Stimulated activated memory B cell treated with anti-CD40 and anti-IgM and Interleukin-4, amounts not matched to agents 10 μg/mL and 1 μg/mL and 100 μg/mL, for 72 hours (primary cell): ENCODE results near the gene MARK2.
A peak's percentile ranks its signal among the peaks of the same experiment; 100 is the strongest.
"Not testable (repeated sequence)": the region's sequence is repeated elsewhere in the genome, so short reads cannot be mapped to it uniquely, and the experiment has no call there.

Experiments
- ATAC-seq: fragments of 150-1000 bp; cut with Tn5 transposase; 2 replicates; pipeline ENCODE4 v1.10.0; 2021
- H3K27ac Mint-ChIP-seq: one replicate; pipeline ENCODE4 v1.8.0; 2022; ENCODE audit warnings: mild to moderate bottlenecking, mixed read lengths
- H3K27me3 Mint-ChIP-seq: one replicate; pipeline ENCODE4 v1.8.0; 2022; ENCODE audit warnings: mixed read lengths
- H3K36me3 Mint-ChIP-seq: one replicate; pipeline ENCODE4 v1.8.0; 2022; ENCODE audit warnings: mixed read lengths
- H3K4me1 Mint-ChIP-seq: one replicate; pipeline ENCODE4 v1.8.0; 2022; ENCODE audit warnings: mixed read lengths
- H3K4me3 Mint-ChIP-seq: one replicate; pipeline ENCODE4 v1.8.0; 2022; ENCODE audit warnings: mild to moderate bottlenecking, moderate library complexity, mixed read lengths
- H3K9me3 Mint-ChIP-seq: one replicate; pipeline ENCODE4 v1.8.0; 2022; ENCODE audit warnings: mixed read lengths

Gene MARK2

GRCh38 chr11:63838678-63839507, at the start of gene MARK2:
TSS of gene MARK2 (plus strand) at chr11:63839110. CDS start at chr11:63839507, 397 bp downstream.
- Mint-ChIP-seq H3K27me3 (no peaks in the 10 kb centered on the region), H3K4me1 (peaks cover 55% of the 10 kb centered on the region), H3K36me3 (peaks cover 25% of the 10 kb centered on the region), H3K9me3 (no peaks in the 10 kb centered on the region), H3K27ac (peak within 1 kb of the TSS; percentile 87), H3K4me3 (peak within 1 kb of the TSS; percentile 91)
- ATAC-seq: peak; percentile 92

- no peak overlapping the region for H3K27ac Mint-ChIP-seq
- H3K9me3 Mint-ChIP-seq: peaks cover 4% of the 10 kb centered on the region
- H3K27me3 Mint-ChIP-seq: peaks cover 21% of the 10 kb centered on the region
- no peak overlapping the region for H3K4me3 Mint-ChIP-seq
- no peaks in the 10 kb centered on the region for H3K36me3 Mint-ChIP-seq
- peaks cover 11% of the 10 kb centered on the region for H3K4me1 Mint-ChIP-seq
- no peak for ATAC-seq
These were observed 47.3 kb upstream of the MARK2 start for GRCh38 chr11:63791495-63792167.

GRCh38 chr11:63793161-63793560, 45.7 kb upstream of the MARK2 start:
- Mint-ChIP-seq H3K36me3 (no peaks in the 10 kb centered on the region), H3K4me3 (no peak overlapping the region), H3K4me1 (peaks cover 11% of the 10 kb centered on the region), H3K9me3 (peaks cover 4% of the 10 kb centered on the region), H3K27ac (no peak overlapping the region), H3K27me3 (peaks cover 35% of the 10 kb centered on the region)
- no peak for ATAC-seq

- H3K4me1 Mint-ChIP-seq: peaks cover 10% of the 10 kb centered on the region
- H3K27me3 Mint-ChIP-seq: peaks cover 41% of the 10 kb centered on the region
- H3K36me3 Mint-ChIP-seq: no peaks in the 10 kb centered on the region
- no peak for ATAC-seq
- no peak overlapping the region for H3K27ac Mint-ChIP-seq
- H3K9me3 Mint-ChIP-seq: peaks cover 4% of the 10 kb centered on the region
- H3K4me3 Mint-ChIP-seq: no peak overlapping the region
These were observed 43.8 kb upstream of the MARK2 start for GRCh38 chr11:63795066-63795465.

- no peak overlapping the region for H3K4me3 Mint-ChIP-seq
- ATAC-seq: no peak
- H3K27me3 Mint-ChIP-seq: peaks cover 43% of the 10 kb centered on the region
- no peaks in the 10 kb centered on the region for H3K9me3 Mint-ChIP-seq
- no peak overlapping the region for H3K27ac Mint-ChIP-seq
- no peaks in the 10 kb centered on the region for H3K36me3 Mint-ChIP-seq
- H3K4me1 Mint-ChIP-seq: no peaks in the 10 kb centered on the region
These were observed 38.0 kb upstream of the MARK2 start for GRCh38 chr11:63800921-63801320.

DNA sequence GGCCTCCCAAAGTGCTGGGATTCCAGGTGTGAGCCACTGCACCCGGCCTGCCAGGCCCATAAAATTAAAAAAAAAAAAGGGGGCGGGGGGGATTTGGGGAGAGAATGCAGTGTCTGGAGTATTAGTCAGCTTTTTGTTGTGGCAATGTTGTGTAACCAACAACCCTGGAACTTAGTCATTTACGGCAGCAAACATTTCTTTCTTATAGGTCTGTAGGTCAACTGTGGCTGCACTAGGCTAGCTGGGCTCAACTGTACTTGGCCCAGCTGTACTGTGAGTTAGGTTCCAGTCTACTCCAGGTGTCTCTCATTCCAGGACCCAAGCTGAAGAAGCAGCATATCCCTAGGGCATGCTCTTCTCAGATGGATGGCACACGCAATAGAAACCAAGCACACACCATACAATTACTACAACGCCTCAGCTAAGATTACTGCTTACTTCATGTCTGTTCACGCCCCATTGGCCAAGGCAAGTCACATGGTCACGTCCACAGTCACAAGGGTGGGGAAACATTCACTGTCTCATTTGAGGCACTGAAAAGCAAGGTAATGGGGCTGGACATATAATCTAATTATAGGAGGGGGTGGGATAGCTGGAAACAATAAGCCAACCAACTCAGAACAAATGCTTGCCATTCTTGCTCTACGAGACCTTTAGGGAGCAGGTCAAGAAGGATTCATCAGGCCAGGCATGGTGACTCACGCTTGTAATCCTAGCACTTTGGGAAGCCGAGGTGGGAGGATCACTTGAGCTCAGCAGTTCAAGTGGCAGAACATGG, 36.1 kb upstream of the MARK2 start:
- ATAC-seq: no peak
- Mint-ChIP-seq H3K27ac (no peak overlapping the region), H3K9me3 (no peaks in the 10 kb centered on the region), H3K36me3 (no peaks in the 10 kb centered on the region), H3K4me1 (no peaks in the 10 kb centered on the region), H3K27me3 (peaks cover 25% of the 10 kb centered on the region), H3K4me3 (no peak overlapping the region)

- H3K9me3 Mint-ChIP-seq: no peaks in the 10 kb centered on the region
- no peak overlapping the region for H3K27ac Mint-ChIP-seq
- H3K4me1 Mint-ChIP-seq: no peaks in the 10 kb centered on the region
- no peaks in the 10 kb centered on the region for H3K36me3 Mint-ChIP-seq
- H3K4me3 Mint-ChIP-seq: no peak overlapping the region
- peaks cover 16% of the 10 kb centered on the region for H3K27me3 Mint-ChIP-seq
- ATAC-seq: no peak
These were observed 34.7 kb upstream of the MARK2 start for GRCh38 chr11:63804259-63804658.

DNA sequence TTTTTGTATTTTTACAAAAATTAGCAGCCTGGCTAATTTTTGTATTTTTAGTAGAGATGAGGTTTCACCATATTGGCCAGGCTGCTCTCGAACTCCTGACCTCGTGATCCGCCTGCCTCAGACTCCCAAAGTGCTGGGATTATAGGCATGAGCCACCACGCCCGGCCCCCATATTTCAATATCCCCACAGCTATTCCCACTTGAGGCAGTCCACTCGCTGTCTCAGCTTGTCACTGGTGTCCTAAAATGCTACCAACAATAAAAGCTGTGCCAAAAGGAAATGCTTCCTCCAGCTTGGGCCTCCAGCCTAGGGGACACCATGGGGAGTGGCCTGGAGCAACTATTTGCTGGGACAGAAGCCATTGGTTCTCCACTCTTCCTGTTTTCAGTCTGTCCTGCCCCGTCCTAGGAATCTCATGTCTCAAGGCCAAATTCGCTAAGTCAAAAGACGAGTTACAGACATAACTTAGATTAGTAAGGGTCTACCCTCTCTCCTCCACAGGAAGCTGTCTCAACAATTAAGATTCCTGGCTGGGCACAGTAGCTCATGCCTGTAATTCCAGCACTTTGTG, 33.0 kb upstream of the MARK2 start:
- no peak for ATAC-seq
- peaks cover 7% of the 10 kb centered on the region for H3K27me3 Mint-ChIP-seq
- no peaks in the 10 kb centered on the region for H3K36me3 Mint-ChIP-seq
- no peaks in the 10 kb centered on the region for H3K9me3 Mint-ChIP-seq
- no peak overlapping the region for H3K4me3 Mint-ChIP-seq
- H3K4me1 Mint-ChIP-seq: no peaks in the 10 kb centered on the region
- no peak overlapping the region for H3K27ac Mint-ChIP-seq

DNA sequence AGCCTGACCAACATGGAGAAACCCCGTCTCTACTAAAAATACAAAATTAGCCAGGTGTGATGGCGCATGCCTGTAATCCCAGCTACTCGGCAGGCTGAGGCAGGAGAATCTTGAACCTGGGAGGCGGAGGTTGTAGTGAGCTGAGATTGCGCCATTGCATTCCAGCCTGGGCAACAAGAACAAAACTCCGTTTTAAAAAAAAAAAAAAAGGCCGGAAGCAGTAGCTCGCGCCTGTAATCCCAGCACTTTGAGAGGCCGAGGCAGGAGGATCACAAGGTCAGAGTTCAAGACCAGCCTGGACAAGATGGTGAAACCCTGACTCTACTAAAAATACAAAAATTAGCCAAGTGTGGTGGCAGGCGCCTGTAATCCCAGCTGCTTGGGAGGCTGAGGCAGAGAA, 28.5 kb upstream of the MARK2 start:
- not testable (repeated sequence) for H3K4me3 Mint-ChIP-seq, H3K9me3 Mint-ChIP-seq, H3K36me3 Mint-ChIP-seq, ATAC-seq, H3K27ac Mint-ChIP-seq, H3K27me3 Mint-ChIP-seq
- peaks cover 14% of the 10 kb centered on the region for H3K4me1 Mint-ChIP-seq

DNA sequence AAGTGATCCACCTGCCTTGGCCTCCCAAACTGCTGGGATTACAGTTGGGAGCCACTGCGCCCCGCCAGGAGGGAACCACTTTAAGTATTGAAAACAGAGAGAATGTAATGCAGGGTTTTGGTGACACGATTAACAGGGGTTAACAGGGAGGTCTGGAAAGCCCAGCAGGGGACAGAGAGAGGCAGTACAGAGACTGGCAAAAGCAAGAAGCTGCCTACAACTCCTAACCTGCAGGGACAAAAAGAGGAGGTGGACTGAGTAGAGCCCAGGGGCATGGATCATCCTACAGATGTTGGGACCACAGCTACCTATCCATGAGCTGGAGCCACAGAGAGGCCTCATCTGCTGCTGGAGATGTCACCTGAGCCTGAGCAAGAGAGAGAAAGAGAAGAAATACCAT, 27.4 kb upstream of the MARK2 start:
- H3K27ac Mint-ChIP-seq: no peak overlapping the region

DNA sequence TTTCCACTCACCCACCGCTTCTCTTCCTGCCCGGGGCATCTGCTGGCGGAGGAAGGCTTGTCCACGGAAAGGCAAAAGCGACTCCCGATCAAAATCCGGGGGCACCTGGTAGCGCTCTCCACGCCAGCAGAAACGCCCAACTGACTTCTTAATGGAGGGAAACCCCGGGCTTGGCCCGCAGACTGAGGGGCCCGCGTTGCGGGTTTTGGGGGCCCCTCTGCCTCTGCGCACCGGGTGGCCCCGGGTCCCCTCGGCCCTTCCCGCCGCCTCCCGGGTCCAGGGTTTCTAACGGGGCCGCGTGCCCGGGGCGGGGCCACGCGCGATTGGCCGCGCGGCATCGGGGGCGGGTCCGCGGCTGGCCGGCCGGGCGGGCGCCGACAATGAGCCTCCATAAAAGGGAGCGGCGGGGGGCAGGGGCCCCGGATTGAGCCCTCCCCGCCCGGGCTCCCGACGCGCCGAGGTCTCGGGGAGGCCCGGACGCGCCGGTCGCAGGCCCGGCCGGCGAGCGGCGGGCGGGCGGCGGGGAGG, 25.8 kb upstream of the MARK2 start, which contains the start of gene SPINDOC:
Gene SPINDOC (plus strand): TSS at position 422 of the 528 bp plus-strand sequence. CDS start 231 bp downstream, outside the sequence.
- H3K27ac Mint-ChIP-seq: peak within 1 kb of the TSS; percentile 68
- peak within 1 kb of the TSS; percentile 85 for H3K4me3 Mint-ChIP-seq
- peaks cover 22% of the 10 kb centered on the region for H3K36me3 Mint-ChIP-seq
- H3K27me3 Mint-ChIP-seq: no peaks in the 10 kb centered on the region
- peak; percentile 96 for ATAC-seq
- H3K4me1 Mint-ChIP-seq: peaks cover 24% of the 10 kb centered on the region
- no peaks in the 10 kb centered on the region for H3K9me3 Mint-ChIP-seq

More for the DNA sequence above, 27.4 kb upstream of the MARK2 start:
- H3K36me3 Mint-ChIP-seq: peaks cover 15% of the 10 kb centered on the region
- H3K4me3 Mint-ChIP-seq: no peak overlapping the region
- peaks cover 24% of the 10 kb centered on the region for H3K4me1 Mint-ChIP-seq
- no peaks in the 10 kb centered on the region for H3K27me3 Mint-ChIP-seq
- no peaks in the 10 kb centered on the region for H3K9me3 Mint-ChIP-seq
- ATAC-seq: no peak

DNA sequence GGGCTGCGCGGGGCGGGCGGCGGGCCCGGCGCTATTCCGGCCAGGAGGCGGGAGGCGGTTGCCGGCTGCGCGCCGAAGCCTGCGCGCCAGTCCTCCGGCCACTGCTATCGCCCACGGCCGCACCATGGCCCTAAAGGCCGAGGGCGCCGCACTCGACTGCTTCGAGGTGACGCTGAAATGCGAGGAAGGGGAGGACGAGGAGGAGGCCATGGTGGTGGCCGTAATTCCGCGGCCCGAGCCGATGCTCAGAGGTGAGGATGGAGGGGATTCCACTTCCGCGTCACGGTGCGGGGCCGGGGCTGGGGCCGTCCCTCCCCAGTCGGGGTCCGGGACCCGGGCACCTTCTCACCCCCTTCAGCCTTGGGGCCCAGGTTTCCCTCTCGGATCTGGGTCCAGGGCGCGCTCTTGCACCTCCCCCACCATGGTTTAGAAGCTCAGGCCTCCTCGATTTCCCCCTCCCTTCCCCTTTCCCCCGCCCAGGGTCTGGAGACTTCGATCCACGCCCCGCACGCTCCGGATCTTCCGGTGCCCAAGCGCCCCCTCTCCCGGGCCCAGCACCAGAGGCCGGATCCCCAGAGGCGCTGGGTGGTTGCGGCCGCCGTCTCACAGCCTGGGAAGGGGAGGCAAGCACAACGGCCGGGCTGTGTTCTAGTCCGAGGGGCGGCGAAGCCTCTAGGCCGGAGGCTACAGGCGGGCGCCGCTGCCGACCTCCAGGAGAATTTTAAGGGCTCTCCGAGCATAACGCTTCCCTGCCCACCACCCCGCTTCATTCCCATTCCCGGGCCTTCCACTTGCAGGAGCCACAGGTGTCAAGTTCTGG, 25.1 kb upstream of the MARK2 start:
- ATAC-seq: peak; percentile 70
- no peaks in the 10 kb centered on the region for H3K9me3 Mint-ChIP-seq
- peaks cover 24% of the 10 kb centered on the region for H3K4me1 Mint-ChIP-seq
- no peaks in the 10 kb centered on the region for H3K27me3 Mint-ChIP-seq
- H3K36me3 Mint-ChIP-seq: peaks cover 26% of the 10 kb centered on the region
- peak overlapping the region; percentile 85 for H3K4me3 Mint-ChIP-seq
- peak overlapping the region; percentile 68 for H3K27ac Mint-ChIP-seq

GRCh38 chr11:63814383-63814736, 24.6 kb upstream of the MARK2 start:
- Mint-ChIP-seq H3K27me3 (no peaks in the 10 kb centered on the region), H3K9me3 (no peaks in the 10 kb centered on the region), H3K36me3 (peaks cover 32% of the 10 kb centered on the region), H3K4me3 (peak overlapping the region; percentile 85), H3K4me1 (peaks cover 24% of the 10 kb centered on the region), H3K27ac (peak overlapping the region; percentile 68)
- ATAC-seq: no peak

GRCh38 chr11:63816166-63816565, 22.7 kb upstream of the MARK2 start:
- Mint-ChIP-seq H3K27ac (no peak overlapping the region), H3K4me1 (peaks cover 24% of the 10 kb centered on the region), H3K27me3 (no peaks in the 10 kb centered on the region), H3K4me3 (no peak overlapping the region), H3K9me3 (no peaks in the 10 kb centered on the region), H3K36me3 (peaks cover 48% of the 10 kb centered on the region)
- no peak for ATAC-seq
